GM12878 (cell line): Measurements from ENCODE around the gene TOX2. TPM values are rescaled to one million over a fixed set of nuclear protein-coding genes. Genes with fewer than 3 reads are reported as not detected.

Experiments used
- ATAC-seq: fragments of 200-7000 bp; cut with Tn5 transposase; 3 replicates; pipeline ENCODE4 v1.9.1; 2020; ENCODE audit warnings: mild to moderate bottlenecking, moderate library complexity
- BruUV-seq: library from RNA; stranded (reverse); fragments of 400-500 nt; replicated peaks from 2 replicates; lab custom pipeline; 2021; lab: Mats Ljungman, UMichigan
- CTCF ChIA-PET: fragments of 300-600 bp; sonication (Branson Sonifier 250); formaldehyde crosslinking; extraction: SDS; loops from one replicate; lab custom pipeline; 2021; ENCODE audit warnings: inconsistent platforms; lab: Yijun Ruan, JAX
- POLR2A ChIA-PET: fragments of 350-600 bp; formaldehyde crosslinking; extraction: SDS; loops from one replicate; lab custom pipeline; 2021; ENCODE audit warnings: inconsistent platforms; lab: Charles Lee
- RAD21 ChIA-PET: fragments of 300-600 bp; sonication (Branson Sonifier 250); formaldehyde crosslinking; loops from one replicate; lab custom pipeline; 2023; ENCODE audit warnings: antibody characterized with exemption; ENCODE audit not compliant: unreplicated experiment; lab: Charles Lee
- SMC1A ChIA-PET: fragments of 300-600 bp; sonication (Branson Sonifier 250); formaldehyde crosslinking; loops from one replicate; lab custom pipeline; 2023; ENCODE audit not compliant: unreplicated experiment, uncharacterized antibody; lab: Charles Lee
- DNase-seq: peaks from one replicate; pipeline ENCODE4 v3.0.0-alpha.2; 2011; ENCODE audit warnings: low read depth, low spot score
- FAIRE-seq: peaks from 3 replicates; lab custom pipeline; 2011; peaks lifted over from hg19 to GRCh38; lab: Jason Lieb, UNC
- H2AFZ ChIP-seq: 2 replicates; pipeline ENCODE4 v1.6.0; 2011; ENCODE audit warnings: low read depth, low read length, control low read depth; ENCODE audit not compliant: control insufficient read depth
- H3K27ac ChIP-seq: 2 replicates; pipeline ENCODE4 v1.5.1; 2011; ENCODE audit warnings: control low read depth; ENCODE audit not compliant: control insufficient read depth, insufficient read depth
- H3K27me3 ChIP-seq, 2 experiments: replicated peaks in 1 of 2; 2 replicates each; pipeline versions ENCODE4 v1.6.0 to v1.6.1; 2011; ENCODE audit warnings: low read length in 1 of 2; ENCODE audit not compliant: control insufficient read depth in 2 of 2, insufficient read depth in 2 of 2
- H3K36me3 ChIP-seq, 2 experiments: 2 replicates each; pipeline ENCODE4 v1.5.1; 2011; ENCODE audit warnings: low read length in 1 of 2; ENCODE audit not compliant: control insufficient read depth in 2 of 2, insufficient read depth in 2 of 2
- H3K4me1 ChIP-seq: 2 replicates; pipeline ENCODE4 v1.6.1; 2011; ENCODE audit warnings: mild to moderate bottlenecking, low read length, moderate library complexity, mixed read lengths; ENCODE audit not compliant: control insufficient read depth, insufficient read depth
- H3K4me2 ChIP-seq: 2 replicates; pipeline ENCODE4 v1.6.0; 2011; ENCODE audit warnings: control low read depth; ENCODE audit not compliant: control insufficient read depth, insufficient read depth
- H3K4me3 ChIP-seq: fragments of 200-600 bp; sonication (generic); 2 replicates; pipeline ENCODE4 v1.5.1; 2016
- H3K79me2 ChIP-seq: 2 replicates; pipeline ENCODE4 v1.6.0; 2011; ENCODE audit warnings: low read length; ENCODE audit not compliant: control insufficient read depth, insufficient read depth
- H3K9ac ChIP-seq: 2 replicates; pipeline ENCODE4 v1.8.0; 2011; ENCODE audit warnings: low read length, control low read depth, mixed read lengths; ENCODE audit not compliant: control insufficient read depth, insufficient read depth
- H3K9me3 ChIP-seq: replicated peaks from 3 replicates; pipeline ENCODE4 v1.5.1; 2011; ENCODE audit warnings: mild to moderate bottlenecking, low read length; ENCODE audit not compliant: control insufficient read depth, insufficient read depth
- H4K20me1 ChIP-seq: 2 replicates; pipeline ENCODE4 v1.6.0; 2011; ENCODE audit not compliant: control insufficient read depth, insufficient read depth
- ASH2L ChIP-seq: fragments of 300-600, 200-600 bp; sonication (generic); IDR thresholded peaks from 2 replicates; pipeline ENCODE4 v1.6.1; 2017; ENCODE audit warnings: low read depth, mild to moderate bottlenecking, borderline replicate concordance
- BRCA1 ChIP-seq: IDR thresholded peaks from 2 replicates; pipeline ENCODE4 v1.6.1; 2011; ENCODE audit warnings: low read depth, low read length, improper control_type of control experiment
- CBFB ChIP-seq: IDR thresholded peaks from 2 replicates; pipeline ENCODE4 v1.6.1; 2016; ENCODE audit warnings: antibody characterized with exemption, low read depth
- CBX3 ChIP-seq: fragments of 200-600 bp; sonication (generic); IDR thresholded peaks from 2 replicates; pipeline ENCODE4 v1.6.1; 2016; ENCODE audit warnings: low read depth, borderline replicate concordance
- MAX ChIP-seq: IDR thresholded peaks from 2 replicates; pipeline ENCODE4 v1.6.1; 2012; ENCODE audit warnings: low read depth, low read length, improper control_type of control experiment
- NR2C1 ChIP-seq: fragments of 450-650 bp; IDR thresholded peaks from 2 replicates; pipeline ENCODE4 v1.6.1; 2017; ENCODE audit warnings: antibody characterized with exemption, mild to moderate bottlenecking, moderate library complexity
- RELB ChIP-seq: fragments of 450-650 bp; IDR thresholded peaks from 2 replicates; pipeline ENCODE4 v1.6.1; 2017; ENCODE audit warnings: low read depth, mild to moderate bottlenecking, moderate library complexity
- SRF ChIP-seq, 2 experiments: IDR thresholded peaks; 2 replicates each; pipeline ENCODE4 v1.6.1; 2011; ENCODE audit warnings: low read depth in 2 of 2, low read length in 2 of 2, mild to moderate bottlenecking in 1 of 2, moderate library complexity in 1 of 2
- STAT1 ChIP-seq: fragments of 450-650 bp; conservative IDR thresholded peaks from 2 replicates; pipeline ENCODE4 v1.6.1; 2014; ENCODE audit warnings: antibody characterized with exemption, mild to moderate bottlenecking
- ZNF622 ChIP-seq: fragments of 450-650 bp; IDR thresholded peaks from 2 replicates; pipeline ENCODE4 v1.6.1; 2017; ENCODE audit warnings: mild to moderate bottlenecking, inconsistent platforms
- WGBS: methylation state at CpG from one replicate; pipeline ENCODE4 v1.1.6; 2016; ENCODE audit warnings: low lambda C conversion rate; ENCODE audit not compliant: insufficient replicate concordance, insufficient coverage; ENCODE audit errors: missing lambda C conversion rate; 5-methylcytosine and 5-hydroxymethylcytosine counted together
- in situ Hi-C: fragments of 300-500 bp; cut with MboI; formaldehyde crosslinking; loops from 9 replicates; pipeline ENCODE4 v1.14.3; 2018; ENCODE audit warnings: mixed read lengths
- intact Hi-C: fragments of 100-400 bp; cut with micrococcal nuclease; formaldehyde crosslinking; loops from one replicate; pipeline ENCODE4 v1.14.2; 2022; ENCODE audit not compliant: unreplicated experiment
- polyA plus RNA-seq, 11 experiments: library from polyadenylated mRNA; depleted of rRNA in 4 of 11; unstranded in 6 of 11; stranded (reverse) in 5 of 11; fragments of >200 nt; fragmentation: Nextera tagmentation in 4 of 11; fragmentation: Illumina TruSeq in 1 of 11; extraction: Ambion mirVana in 4 of 11; extraction: Trizol in 1 of 11; gene quantifications; 1 replicate in 1 of 11; 2 replicates in 10 of 11; pipeline versions ENCODE4 v1.2.1 to v1.2.3, GENCODE V29; 2011 to 2016; ENCODE audit warnings: inconsistent platforms in 2 of 11, missing spikeins in 2 of 11, low read depth in 1 of 11
- total RNA-seq, 4 experiments: library from RNA; depleted of rRNA in 3 of 4; stranded (reverse); fragments of >200 nt in 3 of 4; fragmentation: Illumina TruSeq in 1 of 4; extraction: Trizol in 1 of 4; gene quantifications; 2 replicates each; pipeline versions ENCODE4 v1.2.1 to v1.2.3, GENCODE V29; 2013 to 2021
- TF ChIP-seq, protein P1 (sequence below): IDR thresholded peaks from 2 replicates; pipeline ENCODE4 v1.6.1; 2012; ENCODE audit warnings: low read depth, low read length, improper control_type of control experiment

Gene TOX2
- total and polyA plus RNA-seq, 10 of the 15 experiments (the other 5 are each of a cell fraction or from before 2014, with no cell fraction given) = 2.6 to 40.5 (median 7.9) TPM

GRCh38 chr20:43944653-43945235, 30.1 kb downstream of the TOX2 start:
- ChIA-PET RAD21 (interaction anchor here (1.2 to 3.7 kb wide), 3 partner anchors 10 to 28 kb away, joined by 4 to 29 read pairs (median 24); no protein-coding TSS in a partner anchor), CTCF (interaction anchor here (1.5 to 3.9 kb wide), 4 partner anchors 19 to 194 kb away, joined by 3 to 37 read pairs (median 6); no protein-coding TSS in a partner anchor), SMC1A (interaction anchor here (1.0 to 11.0 kb wide), 9 partner anchors 8 to 194 kb away, joined by 3 to 111 read pairs (median 8); no protein-coding TSS in a partner anchor), POLR2A (interaction anchor here (0.8 to 5.0 kb wide), 6 partner anchors 9 to 194 kb away, joined by 3 to 36 read pairs (median 6); no protein-coding TSS in a partner anchor)
- DNase-seq (no peak), FAIRE-seq (no peak), ATAC-seq (no peak)
- intact Hi-C loops (no loop called here), in situ Hi-C loops (no loop called here)
- Histone ChIP-seq H3K9me3 (no peaks in the 10 kb centered on the region), H3K27ac (no peak overlapping the region), H3K27me3 (no peaks in the 10 kb centered on the region), H3K9ac (no peak overlapping the region), H3K4me1 (peaks cover 30% of the 10 kb centered on the region), H4K20me1 (no peaks in the 10 kb centered on the region), H3K4me3 (no peak overlapping the region), H3K79me2 (no peaks in the 10 kb centered on the region; the same call in 1 of the 2 replicates), H3K4me2 (no peak overlapping the region), H2AFZ (no peak overlapping the region), H3K36me3 (no peaks in the 10 kb centered on the region; a peak in 1 of 4 replicates)
- no peak for TF ChIP-seq MAX
- TF ChIP-seq STAT1 = no peak
- no TSS peak for BruUV-seq
- WGBS = 94% methylated on average over 6 of the region's 6 CpGs

GRCh38 chr20:43945391-43946205, 30.9 kb downstream of the TOX2 start:
- Histone ChIP-seq H4K20me1 (no peaks in the 10 kb centered on the region), H2AFZ (no peak overlapping the region), H3K4me1 (peaks cover 38% of the 10 kb centered on the region), H3K36me3 (no peaks in the 10 kb centered on the region; a peak in 1 of 4 replicates), H3K4me3 (no peak overlapping the region), H3K79me2 (no peaks in the 10 kb centered on the region; the same call in 1 of the 2 replicates), H3K27ac (no peak overlapping the region), H3K9me3 (no peaks in the 10 kb centered on the region), H3K27me3 (no peaks in the 10 kb centered on the region), H3K9ac (no peak overlapping the region), H3K4me2 (no peak overlapping the region)
- ChIA-PET SMC1A (interaction anchor here (1.4 to 8.9 kb wide), 4 partner anchors 7 to 195 kb away, joined by 3 to 111 read pairs (median 39); no protein-coding TSS in a partner anchor), CTCF (interaction anchor here (0.6 to 3.9 kb wide), 5 partner anchors 10 to 195 kb away, joined by 3 to 37 read pairs (median 3); no protein-coding TSS in a partner anchor), RAD21 (no interaction called here), POLR2A (interaction anchor here (2.3 to 4.0 kb wide), 2 partner anchors 29 to 195 kb away, joined by 7 to 21 read pairs; no protein-coding TSS in a partner anchor)
- FAIRE-seq (no peak), DNase-seq (no peak), ATAC-seq (no peak)
- in situ Hi-C loops (no loop called here), intact Hi-C loops (no loop called here)
- 93% methylated on average over 24 of the region's 24 CpGs for WGBS
- no TSS peak for BruUV-seq
- TF ChIP-seq BRCA1 (no peak), ZNF622 (no peak), CBFB (no peak), CBX3 (no peak), SRF (IDR thresholded peaks at IDR 0.05; ENCODE audit: low read depth in 2 of 2, low read length in 2 of 2) (no peak), RELB (no peak), NR2C1 (no peak), ASH2L (no peak)
- TF ChIP-seq, protein P1, sequence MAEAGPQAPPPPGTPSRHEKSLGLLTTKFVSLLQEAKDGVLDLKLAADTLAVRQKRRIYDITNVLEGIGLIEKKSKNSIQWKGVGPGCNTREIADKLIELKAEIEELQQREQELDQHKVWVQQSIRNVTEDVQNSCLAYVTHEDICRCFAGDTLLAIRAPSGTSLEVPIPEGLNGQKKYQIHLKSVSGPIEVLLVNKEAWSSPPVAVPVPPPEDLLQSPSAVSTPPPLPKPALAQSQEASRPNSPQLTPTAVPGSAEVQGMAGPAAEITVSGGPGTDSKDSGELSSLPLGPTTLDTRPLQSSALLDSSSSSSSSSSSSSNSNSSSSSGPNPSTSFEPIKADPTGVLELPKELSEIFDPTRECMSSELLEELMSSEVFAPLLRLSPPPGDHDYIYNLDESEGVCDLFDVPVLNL = no peak
